ENCODE results near the gene TAF4B.

The TAF4B gene

DNA sequence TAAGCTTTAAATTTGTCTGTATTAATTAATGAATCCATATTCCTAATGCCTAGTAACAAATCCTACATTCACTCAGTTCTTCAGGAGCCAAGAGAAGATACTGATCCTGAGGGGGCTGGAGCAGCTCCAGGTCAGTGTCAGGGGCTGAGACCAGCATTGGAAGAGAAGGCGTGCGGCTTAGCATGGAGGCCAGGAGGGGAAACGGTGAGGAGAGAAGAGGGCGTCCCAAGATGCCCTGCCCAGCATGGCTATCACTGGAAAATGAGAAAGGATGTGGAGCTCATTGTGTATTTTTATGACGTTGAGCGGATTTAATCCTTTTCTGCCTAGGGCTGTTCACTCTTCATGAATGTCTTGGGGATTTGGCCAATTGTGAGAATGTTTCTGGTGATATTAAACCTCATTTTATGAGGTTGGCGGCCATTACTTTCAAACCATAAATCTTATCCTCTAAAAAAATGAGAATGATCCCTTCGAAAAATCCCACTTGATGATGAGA lies 190.5 kb downstream of the TAF4B start:
- H3K4me1 ChIP-seq (ENCODE audit: low read length), result peaks cover 2% of the 10 kb centered on the region
- H3K36me3 ChIP-seq (replicated peaks; ENCODE audit: low read depth, low read length), result no peaks in the 10 kb centered on the region
- H3K27ac ChIP-seq (ENCODE audit: low read length), result no peak overlapping the region
- H3K9ac ChIP-seq (ENCODE audit: low read length), result no peak overlapping the region
- no peaks in the 10 kb centered on the region for H3K79me2 ChIP-seq (ENCODE audit: low read length)
- no peaks in the 10 kb centered on the region for H3K9me3 ChIP-seq (ENCODE audit: insufficient read depth, low read length)
- no peak for TF ChIP-seq EZH2phosphoT487 (IDR thresholded peaks at IDR 0.05; ENCODE audit: low read depth)
- TF ChIP-seq, protein P1, sequence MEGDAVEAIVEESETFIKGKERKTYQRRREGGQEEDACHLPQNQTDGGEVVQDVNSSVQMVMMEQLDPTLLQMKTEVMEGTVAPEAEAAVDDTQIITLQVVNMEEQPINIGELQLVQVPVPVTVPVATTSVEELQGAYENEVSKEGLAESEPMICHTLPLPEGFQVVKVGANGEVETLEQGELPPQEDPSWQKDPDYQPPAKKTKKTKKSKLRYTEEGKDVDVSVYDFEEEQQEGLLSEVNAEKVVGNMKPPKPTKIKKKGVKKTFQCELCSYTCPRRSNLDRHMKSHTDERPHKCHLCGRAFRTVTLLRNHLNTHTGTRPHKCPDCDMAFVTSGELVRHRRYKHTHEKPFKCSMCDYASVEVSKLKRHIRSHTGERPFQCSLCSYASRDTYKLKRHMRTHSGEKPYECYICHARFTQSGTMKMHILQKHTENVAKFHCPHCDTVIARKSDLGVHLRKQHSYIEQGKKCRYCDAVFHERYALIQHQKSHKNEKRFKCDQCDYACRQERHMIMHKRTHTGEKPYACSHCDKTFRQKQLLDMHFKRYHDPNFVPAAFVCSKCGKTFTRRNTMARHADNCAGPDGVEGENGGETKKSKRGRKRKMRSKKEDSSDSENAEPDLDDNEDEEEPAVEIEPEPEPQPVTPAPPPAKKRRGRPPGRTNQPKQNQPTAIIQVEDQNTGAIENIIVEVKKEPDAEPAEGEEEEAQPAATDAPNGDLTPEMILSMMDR (IDR thresholded peaks at IDR 0.05; ENCODE audit: low read depth, low read length), result no peak
- no peak overlapping the region for H3K4me3 ChIP-seq (ENCODE audit: low read length)
- H3K27me3 ChIP-seq (ENCODE audit: low read depth, low read length), result no peaks in the 10 kb centered on the region
- H3K4me2 ChIP-seq (ENCODE audit: low read length), result no peak overlapping the region
- H2AFZ ChIP-seq (ENCODE audit: low read depth, low read length), result no peak overlapping the region
- H4K20me1 ChIP-seq (ENCODE audit: insufficient read depth, low read length), result no peaks in the 10 kb centered on the region

DNA sequence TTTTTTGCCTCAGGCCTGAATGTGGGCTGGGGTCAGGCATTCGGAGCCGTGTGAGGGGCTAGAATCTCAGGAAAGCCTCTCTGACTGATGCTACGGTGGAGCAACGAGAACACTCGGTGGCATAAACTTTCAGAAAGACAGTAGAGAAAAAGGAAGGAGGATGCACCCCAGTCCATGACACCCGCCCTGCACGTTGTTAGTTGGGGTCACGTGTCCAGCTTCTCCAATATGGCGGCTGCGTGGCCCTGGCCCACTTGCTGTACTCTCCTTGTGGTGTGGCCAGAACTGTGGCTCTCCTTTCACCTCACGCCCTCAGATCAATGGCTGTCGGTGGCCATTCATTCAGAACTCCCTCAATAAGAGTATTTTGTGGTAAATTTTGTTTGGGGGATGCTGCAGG lies 190.9 kb downstream of the TAF4B start:
- H3K36me3 ChIP-seq (replicated peaks; ENCODE audit: low read depth, low read length), result no peaks in the 10 kb centered on the region
- H3K4me2 ChIP-seq (ENCODE audit: low read length), result no peak overlapping the region
- no peaks in the 10 kb centered on the region for H3K9me3 ChIP-seq (ENCODE audit: insufficient read depth, low read length)
- TF ChIP-seq, protein P1 (IDR thresholded peaks at IDR 0.05; ENCODE audit: low read depth, low read length), result no peak
- no peak for TF ChIP-seq EZH2phosphoT487 (IDR thresholded peaks at IDR 0.05; ENCODE audit: low read depth)
- H4K20me1 ChIP-seq (ENCODE audit: insufficient read depth, low read length), result no peaks in the 10 kb centered on the region
- H3K79me2 ChIP-seq (ENCODE audit: low read length), result no peaks in the 10 kb centered on the region
- no peak overlapping the region for H3K4me3 ChIP-seq (ENCODE audit: low read length)
- H3K27ac ChIP-seq (ENCODE audit: low read length), result no peak overlapping the region
- no peaks in the 10 kb centered on the region for H3K27me3 ChIP-seq (ENCODE audit: low read depth, low read length)
- no peak overlapping the region for H3K9ac ChIP-seq (ENCODE audit: low read length)
- H3K4me1 ChIP-seq (ENCODE audit: low read length), result peaks cover 7% of the 10 kb centered on the region
- H2AFZ ChIP-seq (ENCODE audit: low read depth, low read length), result no peak overlapping the region

DNA sequence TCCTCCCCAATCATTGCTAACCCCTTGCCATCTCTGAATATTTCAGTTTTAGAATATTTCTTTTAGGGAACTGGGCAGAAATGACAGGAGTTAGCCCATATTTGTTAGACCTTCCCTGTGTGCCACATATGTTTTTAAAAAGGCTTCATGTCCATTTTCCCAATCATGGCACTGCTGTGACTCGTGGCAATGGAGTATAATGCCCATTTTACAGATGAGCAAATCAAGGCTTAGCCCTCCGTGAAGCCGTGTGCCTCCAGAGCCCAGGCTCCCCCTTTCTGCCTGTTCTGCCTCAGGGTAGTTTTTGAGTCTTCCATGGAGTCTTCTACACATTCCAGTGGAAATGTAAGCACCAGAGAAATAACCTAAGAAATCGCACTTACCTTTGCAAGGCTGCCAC lies 192.0 kb downstream of the TAF4B start:
- no peaks in the 10 kb centered on the region for H3K9me3 ChIP-seq (ENCODE audit: insufficient read depth, low read length)
- TF ChIP-seq EZH2phosphoT487 (IDR thresholded peaks at IDR 0.05; ENCODE audit: low read depth), result no peak
- TF ChIP-seq, protein P1 (IDR thresholded peaks at IDR 0.05; ENCODE audit: low read depth, low read length), result no peak
- no peaks in the 10 kb centered on the region for H3K27me3 ChIP-seq (ENCODE audit: low read depth, low read length)
- H3K4me3 ChIP-seq (ENCODE audit: low read length), result no peak overlapping the region
- no peaks in the 10 kb centered on the region for H4K20me1 ChIP-seq (ENCODE audit: insufficient read depth, low read length)
- no peaks in the 10 kb centered on the region for H3K36me3 ChIP-seq (replicated peaks; ENCODE audit: low read depth, low read length)
- H3K9ac ChIP-seq (ENCODE audit: low read length), result no peak overlapping the region
- no peak overlapping the region for H2AFZ ChIP-seq (ENCODE audit: low read depth, low read length)
- no peaks in the 10 kb centered on the region for H3K79me2 ChIP-seq (ENCODE audit: low read length)
- H3K4me2 ChIP-seq (ENCODE audit: low read length), result no peak overlapping the region
- H3K4me1 ChIP-seq (ENCODE audit: low read length), result peaks cover 18% of the 10 kb centered on the region
- H3K27ac ChIP-seq (ENCODE audit: low read length), result no peak overlapping the region

DNA sequence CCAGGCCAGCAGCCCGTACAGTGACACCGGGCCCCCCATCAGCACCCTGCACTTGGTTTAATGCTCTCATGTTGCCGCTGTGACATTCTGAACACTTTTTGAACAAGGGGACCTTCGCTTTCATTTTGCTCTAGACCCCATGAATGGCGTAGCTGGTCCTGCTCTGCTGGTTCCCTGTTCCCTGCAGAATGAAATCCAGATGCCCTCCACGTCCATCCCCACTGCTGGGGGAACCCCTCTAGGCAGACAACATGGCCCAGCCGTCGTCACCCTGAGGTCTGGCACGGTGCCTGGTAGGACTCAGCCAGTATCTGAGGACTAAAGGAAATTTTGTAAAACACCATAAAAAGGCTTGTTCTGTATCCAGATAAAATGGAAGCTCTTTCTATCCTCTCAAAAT lies 193.5 kb downstream of the TAF4B start:
- H3K9me3 ChIP-seq (ENCODE audit: insufficient read depth, low read length), result no peaks in the 10 kb centered on the region
- no peak overlapping the region for H3K4me3 ChIP-seq (ENCODE audit: low read length)
- H3K79me2 ChIP-seq (ENCODE audit: low read length), result no peaks in the 10 kb centered on the region
- peaks cover 28% of the 10 kb centered on the region for H3K4me1 ChIP-seq (ENCODE audit: low read length)
- H3K36me3 ChIP-seq (replicated peaks; ENCODE audit: low read depth, low read length), result no peaks in the 10 kb centered on the region
- H2AFZ ChIP-seq (ENCODE audit: low read depth, low read length), result no peak overlapping the region
- H4K20me1 ChIP-seq (ENCODE audit: insufficient read depth, low read length), result no peaks in the 10 kb centered on the region
- H3K27ac ChIP-seq (ENCODE audit: low read length), result no peak overlapping the region
- TF ChIP-seq EZH2phosphoT487 (IDR thresholded peaks at IDR 0.05; ENCODE audit: low read depth), result no peak
- TF ChIP-seq, protein P1 (IDR thresholded peaks at IDR 0.05; ENCODE audit: low read depth, low read length), result no peak
- H3K4me2 ChIP-seq (ENCODE audit: low read length), result no peak overlapping the region
- H3K27me3 ChIP-seq (ENCODE audit: low read depth, low read length), result 0 out of 2 replicates have a peak, but pooled peaks cover 5% of the 10 kb centered on the region
- H3K9ac ChIP-seq (ENCODE audit: low read length), result no peak overlapping the region
